ENCODE data around the gene SPON1.

GRCh38 chr11:14081581-14082231, 119.2 kb downstream of the SPON1 start:
- TF ChIP-seq CTCF (IDR thresholded peaks at IDR 0.05 in 2 of 3, conservative IDR thresholded peaks at IDR 0.05 in 1 of 3; ENCODE audit: control insufficient read depth in 2 of 3, extremely low read depth in 1 of 3, insufficient read depth in 1 of 3, low read depth in 3 of 3, low read length in 3 of 3) (no peak), E4F1 (IDR thresholded peaks at IDR 0.05; ENCODE audit: borderline replicate concordance, partially characterized antibody) (no peak), SUPT20H (IDR thresholded peaks at IDR 0.05; ENCODE audit: borderline replicate concordance, control insufficient read depth, low read depth, low read length) (no peak), GABPA (IDR thresholded peaks at IDR 0.05; ENCODE audit: low read depth) (no peak), POLR2A (IDR thresholded peaks at IDR 0.05; ENCODE audit: low read depth, low read length) (no peak), CEBPB (IDR thresholded peaks at IDR 0.05; ENCODE audit: borderline replicate concordance in 1 of 2, low read depth in 2 of 2, low read length in 2 of 2) (no peak)
